Measurements from ENCODE around the gene DLG5.

The DLG5 gene

GRCh38 chr10:77837248-77837924 lies 89.2 kb downstream of the DLG5 start:
- no peak for DNase-seq

GRCh38 chr10:77836299-77836820 lies 90.2 kb downstream of the DLG5 start:
- DNase-seq, result no peak

- no peak for DNase-seq
Observed at GRCh38 chr10:77835669-77836086, 90.9 kb downstream of the DLG5 start.

GRCh38 chr10:77834943-77835668 lies 91.4 kb downstream of the DLG5 start:
- no peak for DNase-seq

- no peak for DNase-seq
Observed at GRCh38 chr10:77834540-77834939, 92.0 kb downstream of the DLG5 start.

GRCh38 chr10:77833792-77834191 lies 92.8 kb downstream of the DLG5 start:
- no peak for DNase-seq

- DNase-seq, result no peak
Observed at GRCh38 chr10:77833225-77833624, 93.3 kb downstream of the DLG5 start.

GRCh38 chr10:77832238-77832637 lies 94.3 kb downstream of the DLG5 start:
- no peak for DNase-seq

- DNase-seq, result no peak
Observed at GRCh38 chr10:77829356-77829755, 97.2 kb downstream of the DLG5 start.

- DNase-seq, result no peak
Observed at GRCh38 chr10:77828377-77828776, 98.2 kb downstream of the DLG5 start.

GRCh38 chr10:77827366-77827765 lies 99.2 kb downstream of the DLG5 start:
- no peak for DNase-seq

GRCh38 chr10:77825965-77826364 lies 100.6 kb downstream of the DLG5 start:
- no peak for DNase-seq

- DNase-seq, result no peak
Observed at GRCh38 chr10:77824908-77825307, 101.6 kb downstream of the DLG5 start.

- no peak for DNase-seq
Observed at GRCh38 chr10:77823811-77824542, 102.6 kb downstream of the DLG5 start.

- DNase-seq, result no peak
Observed at GRCh38 chr10:77821551-77821950, 105.0 kb downstream of the DLG5 start.

- DNase-seq, result no peak
Observed at GRCh38 chr10:77821036-77821435, 105.5 kb downstream of the DLG5 start.

GRCh38 chr10:77820349-77820748 lies 106.2 kb downstream of the DLG5 start:
- no peak for DNase-seq

- no peak for DNase-seq
Observed at GRCh38 chr10:77819210-77820112, 107.1 kb downstream of the DLG5 start.

GRCh38 chr10:77818378-77818777 lies 108.2 kb downstream of the DLG5 start:
- no peak for DNase-seq

GRCh38 chr10:77817541-77817940 lies 109.0 kb downstream of the DLG5 start:
- DNase-seq, result no peak

- DNase-seq, result no peak
Observed at GRCh38 chr10:77816311-77816710, 110.2 kb downstream of the DLG5 start.

- no peak for DNase-seq
Observed at GRCh38 chr10:77812741-77813140, 113.8 kb downstream of the DLG5 start.
